ENCODE measurements around the gene TMEM233. TPM values are rescaled to one million over a fixed set of nuclear protein-coding genes. Genes with fewer than 3 reads are reported as not detected.
A peak's percentile ranks its signal among the peaks of the same experiment; 100 is the strongest.

Gene TMEM233
- total RNA-seq (2021; fragmentation: NEBNext Ultra II Directional; extraction: Animal tissue kit (Norgen Biotek cat#: 25700)) (0.09 and 0.13 TPM in 2 replicates), polyA plus RNA-seq (2011; rRNA removed) (0.09 TPM in 2 replicates), polyA minus RNA-seq (2011; rRNA and poly(A)+ RNA removed) (0.07 and 0.38 TPM in 2 replicates)
- 0.31 TPM for polyA plus RNA-seq (2011; cell fraction: cytosol; rRNA removed)
- 0.63 TPM for polyA plus RNA-seq (2011; cell fraction: nucleus; rRNA removed)
- polyA plus RNA-seq (2012, experiment 1 of 2): 0.06 to 0.17 TPM (median 0.07 TPM) in 3 of 4 replicates, not detected in the other
- polyA plus RNA-seq (2012, experiment 2 of 2): not detected
- polyA plus RNA-seq (2013, experiment 1 of 2): 0.34 TPM
- 0.17 TPM for polyA plus RNA-seq (2013, experiment 2 of 2)
- not detected for polyA minus RNA-seq (2011; cell fraction: cytosol; rRNA and poly(A)+ RNA removed)
- polyA minus RNA-seq (2011; cell fraction: nucleus; rRNA and poly(A)+ RNA removed): not detected
- long read RNA-seq, experiment 1: 0 reads
- long read RNA-seq, experiment 2: 0 reads

- FAIRE-seq: no peak
- no peaks in the 10 kb centered on the region for H4K20me1 ChIP-seq (replicated peaks in 1 of 2; ENCODE audit: control insufficient read depth in 1 of 2, insufficient read depth in 2 of 2, low read length in 2 of 2)
- H2AK5ac ChIP-seq (ENCODE audit: low read depth, low read length): no peak within 1 kb of the TSS
- no peak within 1 kb of the TSS for H3K23ac ChIP-seq (ENCODE audit: insufficient read length)
- H3K56ac ChIP-seq (replicated peaks; ENCODE audit: insufficient read length, low read depth, low read length): no peak within 1 kb of the TSS
- peaks cover 0 to 5% (median 0%) of the 10 kb centered on the region in 4 experiments; a peak in 3 of 7 replicates for H3K4me1 ChIP-seq (replicated peaks in 1 of 4; ENCODE audit: control insufficient read depth in 3 of 4, insufficient read depth in 4 of 4, low read length in 3 of 4)
- H3K4ac ChIP-seq (replicated peaks; ENCODE audit: insufficient read length, low read depth, low read length): no peak within 1 kb of the TSS
- peak within 1 kb of the TSS; percentile 83; the same call in 1 of the 2 replicates for H2BK20ac ChIP-seq (ENCODE audit: low read length)
- no peaks in the 10 kb centered on the region for H3K79me1 ChIP-seq (ENCODE audit: low read depth, low read length)
- H4K8ac ChIP-seq (ENCODE audit: extremely low read depth, insufficient read depth, low read length): 0 out of 2 replicates have a peak within 1 kb of the TSS, but pooled peaks have one; percentile 66
- H3K27ac ChIP-seq (ENCODE audit: low read depth, low read length): no peak within 1 kb of the TSS
- H2BK5ac ChIP-seq (ENCODE audit: low read depth, low read length): peak within 1 kb of the TSS; percentile 38; the same call in 1 of the 2 replicates
- no peak within 1 kb of the TSS for H4K5ac ChIP-seq (ENCODE audit: insufficient read length, low read depth, low read length)
- H3K27me3 ChIP-seq (replicated peaks in 1 of 4; ENCODE audit: control insufficient read depth in 3 of 4, extremely low read depth in 1 of 4, insufficient read depth in 3 of 4, low read length in 3 of 4): peaks cover 36 to 63% (median 50%) of the 10 kb centered on the region in 4 experiments
- WGBS, 2 experiments (ENCODE audit: extremely low coverage in 1 of 2, insufficient coverage in 1 of 2, insufficient read length in 1 of 2, insufficient replicate concordance in 2 of 2, low coverage in 1 of 2, low lambda C conversion rate in 2 of 2, missing lambda C conversion rate in 1 of 2): 2% methylated on average over 44 of the region's 48 CpGs; no CpG with 5 or more reads in 1 of the 2 experiments
- H3K79me2 ChIP-seq (ENCODE audit: control insufficient read depth in 1 of 2, insufficient read depth in 2 of 2, low read length in 2 of 2): no peaks in the 10 kb centered on the region
- DNase-seq (ENCODE audit: low read depth in 1 of 2, low spot score in 2 of 2): peak in 1 of 2 experiments; percentile 73
- H3K23me2 ChIP-seq (ENCODE audit: low read depth, low read length): peaks cover 19% of the 10 kb centered on the region; the same call in 1 of the 2 replicates
- H4K91ac ChIP-seq (replicated peaks; ENCODE audit: insufficient read length, low read length): no peak within 1 kb of the TSS
- H2AFZ ChIP-seq (ENCODE audit: low read length): peak within 1 kb of the TSS; percentile 90
- ChIA-PET POLR2A (ENCODE audit: partially characterized antibody) (no interaction called here), CTCF (ENCODE audit: partially characterized antibody) (interaction anchor here (1.1 to 5.1 kb wide), 3 partner anchors 16 to 49 kb away, joined by 3 to 20 read pairs (median 4); no protein-coding TSS in a partner anchor)
- no peak within 1 kb of the TSS; a peak in 1 of 7 replicates for H3K9ac ChIP-seq (replicated peaks in 1 of 4; ENCODE audit: extremely low read depth in 1 of 4, low read depth in 3 of 4, low read length in 3 of 4)
- H3K4me2 ChIP-seq (ENCODE audit: insufficient read depth in 1 of 2, low read depth in 2 of 2, low read length in 2 of 2): peak within 1 kb of the TSS; percentile 96 to 100
- H3K18ac ChIP-seq (ENCODE audit: extremely low read depth, low read length): peak within 1 kb of the TSS; percentile 36
- no peak within 1 kb of the TSS for H3K14ac ChIP-seq (ENCODE audit: insufficient read length)
- H2BK12ac ChIP-seq (ENCODE audit: low read depth, low read length): peak within 1 kb of the TSS; percentile 65; the same call in 1 of the 2 replicates
- H3K36me3 ChIP-seq (ENCODE audit: control insufficient read depth in 2 of 4, insufficient read depth in 4 of 4, low read length in 3 of 4): no peaks in the 10 kb centered on the region
- no peaks in the 10 kb centered on the region for H3K9me3 ChIP-seq (ENCODE audit: insufficient read depth in 2 of 2, low read depth in 1 of 2, low read length in 1 of 2)
- no peak within 1 kb of the TSS for H2BK120ac ChIP-seq (replicated peaks; ENCODE audit: low read depth, low read length)
- H3K4me3 ChIP-seq (ENCODE audit: extremely low read depth in 1 of 4, insufficient read depth in 2 of 4, low read depth in 3 of 4, low read length in 4 of 4): peak within 1 kb of the TSS; percentile 43 to 72 (median 62)
- peak within 1 kb of the TSS; percentile 83; the same call in 1 of the 2 replicates for H2BK15ac ChIP-seq (ENCODE audit: low read length)
- TF ChIP-seq E2F6 (IDR thresholded peaks at IDR 0.05) (peak; percentile 49), SUZ12 (IDR thresholded peaks at IDR 0.05; ENCODE audit: low read length) (peak; percentile 77), JUN (IDR thresholded peaks at IDR 0.05; ENCODE audit: low read depth, low read length) (no peak), EZH2 (IDR thresholded peaks at IDR 0.05; ENCODE audit: low read depth, low read length, severe bottlenecking) (peak; percentile 83), ASH2L (IDR thresholded peaks at IDR 0.05; ENCODE audit: low read length) (peak; percentile 49), KDM4A (IDR thresholded peaks at IDR 0.05; ENCODE audit: low read depth, low read length, severe bottlenecking) (peak; percentile 83), RBBP5 (IDR thresholded peaks at IDR 0.05; ENCODE audit: borderline replicate concordance, low read depth, low read length) (0 out of 2 replicates have a peak, but pooled peaks have one; percentile 28), FOSL1 (IDR thresholded peaks at IDR 0.05; ENCODE audit: insufficient read depth, low read depth, low read length) (no peak)
These were observed at the start of gene TMEM233 for GRCh38 chr12:119593578-119594398. TMEM233 (plus strand) TSS chr12:119593774; CDS start chr12:119593849, 75 bp downstream.
